H1 (cell line): ENCODE measurements around the gene ALK. TPM values are rescaled to one million over a fixed set of nuclear protein-coding genes. Genes with fewer than 3 reads are reported as not detected.

Experiments used
- ATF3 ChIP-seq: IDR thresholded peaks from 2 replicates; pipeline ENCODE4 v1.6.1; 2011; ENCODE audit warnings: low read depth, mild to moderate bottlenecking, low read length; ENCODE audit not compliant: insufficient read depth
- BRCA1 ChIP-seq: IDR thresholded peaks from 2 replicates; pipeline ENCODE4 v1.6.1; 2012; ENCODE audit warnings: low read depth, low read length, improper control_type of control experiment
- CHD7 ChIP-seq: fragments of 300-600 bp; sonication (generic); IDR thresholded peaks from 2 replicates; pipeline ENCODE4 v1.7.1; 2012; ENCODE audit warnings: low read length, moderate library complexity, mild to moderate bottlenecking, inconsistent platforms; ENCODE audit not compliant: insufficient replicate concordance
- RAD21 ChIP-seq, 2 experiments: IDR thresholded peaks in 1 of 2; conservative IDR thresholded peaks in 1 of 2; 2 replicates each; pipeline ENCODE4 v1.6.1; 2011; ENCODE audit warnings: low read depth in 2 of 2, low read length in 2 of 2, improper control_type of control experiment in 1 of 2, inconsistent platforms in 1 of 2, mild to moderate bottlenecking in 1 of 2, moderate library complexity in 1 of 2
- RNF2 ChIP-seq: fragments of 200-900, 300-1000 bp; sonication (generic); IDR thresholded peaks from 2 replicates; pipeline ENCODE4 v1.7.1; 2016; ENCODE audit warnings: borderline replicate concordance, low read depth, mild to moderate bottlenecking, antibody characterized with exemption, low read length; ENCODE audit not compliant: poor library complexity, severe bottlenecking; ENCODE audit errors: missing control alignments
- SP2 ChIP-seq: IDR thresholded peaks from 2 replicates; pipeline ENCODE4 v1.6.1; 2012; ENCODE audit warnings: mild to moderate bottlenecking, low read length, inconsistent platforms
- YY1 ChIP-seq: IDR thresholded peaks from 2 replicates; pipeline ENCODE4 v1.6.1; 2011; ENCODE audit warnings: low read depth, mild to moderate bottlenecking, low read length
- polyA plus RNA-seq, 7 experiments: library from polyadenylated mRNA; depleted of rRNA in 3 of 7; stranded (reverse) in 5 of 7; unstranded in 2 of 7; fragments of >200 nt in 5 of 7; fragments of 200-250 nt in 2 of 7; gene quantifications; 1 replicate in 5 of 7; 2 replicates in 1 of 7; 4 replicates in 1 of 7; pipeline versions ENCODE4 v1.2.1 to v1.2.3, GENCODE V29; 2011 to 2013; ENCODE audit warnings: missing spikeins in 2 of 7, mixed read lengths in 2 of 7
- total RNA-seq: library from RNA; stranded (reverse); fragmentation: NEBNext Ultra II Directional; extraction: Animal tissue kit (Norgen Biotek cat#: 25700); gene quantifications from 2 replicates; pipeline ENCODE4 v1.2.1, GENCODE V29; 2021

Gene ALK
- total and polyA plus RNA-seq, 2 of the 8 experiments (the other 6 are each of a cell fraction or from before 2014, with no cell fraction given), result 0.02 to 0.09 TPM

- no peak for TF ChIP-seq CHD7
- no peak for TF ChIP-seq RAD21 (IDR thresholded peaks at IDR 0.05 in 1 of 2, conservative IDR thresholded peaks at IDR 0.05 in 1 of 2; ENCODE audit: low read depth in 2 of 2, low read length in 2 of 2)
- no peak for TF ChIP-seq ATF3
- TF ChIP-seq YY1, result no peak
- TF ChIP-seq RNF2, result no peak
- TF ChIP-seq BRCA1, result no peak
- TF ChIP-seq SP2, result no peak
Measured at GRCh38 chr2:29731948-29732347, 189.4 kb downstream of the ALK start (continued).
